H1 (cell line): ENCODE measurements around the gene MOCS1. TPM values are rescaled to one million over a fixed set of nuclear protein-coding genes. Genes with fewer than 3 reads are reported as not detected.

ENCODE experiments used
- CTCF ChIA-PET: fragments of 300-600 bp; sonication (Branson Sonifier 250); formaldehyde crosslinking; loops from one replicate; lab custom pipeline; 2021; ENCODE audit not compliant: partially characterized antibody; lab: Charles Lee
- POLR2A ChIA-PET: fragments of 300-600 bp; sonication (Branson Sonifier 250); formaldehyde crosslinking; loops from one replicate; lab custom pipeline; 2021; ENCODE audit warnings: inconsistent platforms; ENCODE audit not compliant: partially characterized antibody; lab: Charles Lee
- DNase-seq, 2 experiments: peaks; one replicate each; pipeline versions ENCODE4 v3.0.0 to v3.0.0-alpha.2; 2010 to 2022; ENCODE audit warnings: low spot score in 2 of 2, low read depth in 1 of 2, mixed read lengths in 1 of 2
- FAIRE-seq: peaks from 2 replicates; lab custom pipeline; 2011; peaks lifted over from hg19 to GRCh38; lab: Jason Lieb, UNC
- H2AFZ ChIP-seq: 2 replicates; pipeline ENCODE4 v1.8.1; 2012; ENCODE audit warnings: low read length, inconsistent platforms
- H2AK5ac ChIP-seq: 2 replicates; pipeline ENCODE4 v1.6.1; 2013; ENCODE audit warnings: low read depth, low read length
- H2BK120ac ChIP-seq: replicated peaks from 2 replicates; pipeline ENCODE3; 2013; ENCODE audit warnings: low read depth, low read length, inconsistent platforms
- H2BK12ac ChIP-seq: 2 replicates; pipeline ENCODE4 v1.6.1; 2013; ENCODE audit warnings: low read depth, low read length
- H2BK15ac ChIP-seq: 2 replicates; pipeline ENCODE4 v1.6.1; 2013; ENCODE audit warnings: low read length
- H2BK20ac ChIP-seq: 2 replicates; pipeline ENCODE4 v1.6.1; 2013; ENCODE audit warnings: low read length
- H2BK5ac ChIP-seq: 2 replicates; pipeline ENCODE4 v1.6.1; 2013; ENCODE audit warnings: low read depth, low read length
- H3K14ac ChIP-seq: 2 replicates; pipeline ENCODE4 v1.6.1; 2013; ENCODE audit warnings: inconsistent platforms; ENCODE audit not compliant: insufficient read length
- H3K18ac ChIP-seq: 2 replicates; pipeline ENCODE4 v1.6.1; 2013; ENCODE audit warnings: low read length; ENCODE audit errors: extremely low read depth
- H3K23ac ChIP-seq: 2 replicates; pipeline ENCODE4 v1.6.1; 2013; ENCODE audit warnings: inconsistent platforms; ENCODE audit not compliant: insufficient read length
- H3K23me2 ChIP-seq: 2 replicates; pipeline ENCODE4 v1.6.1; 2013; ENCODE audit warnings: low read depth, low read length
- H3K27ac ChIP-seq: 2 replicates; pipeline ENCODE4 v1.6.1; 2011; ENCODE audit warnings: low read depth, low read length, inconsistent platforms
- H3K27me3 ChIP-seq, 4 experiments: replicated peaks in 1 of 4; 1 replicate in 1 of 4; 2 replicates in 3 of 4; pipeline versions ENCODE4 v1.6.1 to v1.8.1; 2011 to 2013; ENCODE audit warnings: low read length in 3 of 4, mild to moderate bottlenecking in 3 of 4, inconsistent platforms in 2 of 4, mixed read lengths in 2 of 4, moderate library complexity in 1 of 4; ENCODE audit not compliant: control insufficient read depth in 3 of 4, insufficient read depth in 3 of 4; ENCODE audit errors: extremely low read depth in 1 of 4
- H3K36me3 ChIP-seq, 4 experiments: 2 replicates each; pipeline versions ENCODE4 v1.6.1 to v1.8.1; 2011 to 2013; ENCODE audit warnings: mild to moderate bottlenecking in 4 of 4, low read length in 3 of 4, moderate library complexity in 2 of 4, control low read depth in 1 of 4, inconsistent platforms in 1 of 4; ENCODE audit not compliant: insufficient read depth in 4 of 4, control insufficient read depth in 2 of 4
- H3K4ac ChIP-seq: replicated peaks from 2 replicates; pipeline ENCODE3; 2013; ENCODE audit warnings: low read length, low read depth, mixed read lengths, inconsistent platforms; ENCODE audit not compliant: insufficient read length
- H3K4me1 ChIP-seq, 4 experiments: replicated peaks in 1 of 4; 1 replicate in 1 of 4; 2 replicates in 3 of 4; pipeline versions ENCODE4 v1.6.1 to v1.8.1; 2011 to 2013; ENCODE audit warnings: low read length in 3 of 4, inconsistent platforms in 2 of 4, mixed read lengths in 1 of 4; ENCODE audit not compliant: insufficient read depth in 4 of 4, control insufficient read depth in 3 of 4
- H3K4me2 ChIP-seq, 2 experiments: 2 replicates each; pipeline versions ENCODE4 v1.6.1 to v1.8.1; 2011 to 2013; ENCODE audit warnings: low read depth in 2 of 2, low read length in 2 of 2, control low read depth in 1 of 2, inconsistent platforms in 1 of 2, mild to moderate bottlenecking in 1 of 2; ENCODE audit not compliant: insufficient read depth in 1 of 2
- H3K4me3 ChIP-seq, 4 experiments: fragments of 200-600, 300-600 bp in 1 of 4; sonication (generic), shearing (Covaris generic), sonication (Bioruptor Twin) in 1 of 4; 2 replicates each; pipeline versions ENCODE4 v1.5.1 to v1.8.1; 2011 to 2016; ENCODE audit warnings: low read length in 4 of 4, low read depth in 3 of 4, control low read depth in 2 of 4, inconsistent platforms in 2 of 4, mild to moderate bottlenecking in 2 of 4, mixed read lengths in 1 of 4, moderate library complexity in 1 of 4; ENCODE audit not compliant: insufficient read depth in 2 of 4; ENCODE audit errors: extremely low read depth in 1 of 4
- H3K56ac ChIP-seq: replicated peaks from 2 replicates; pipeline ENCODE3; 2013; ENCODE audit warnings: low read depth, mild to moderate bottlenecking, mixed read lengths, low read length, inconsistent platforms; ENCODE audit not compliant: insufficient read length
- H3K79me1 ChIP-seq: 2 replicates; pipeline ENCODE4 v1.6.1; 2013; ENCODE audit warnings: low read depth, low read length, control low read depth
- H3K79me2 ChIP-seq, 2 experiments: 2 replicates each; pipeline versions ENCODE4 v1.6.1 to v1.8.1; 2012 to 2013; ENCODE audit warnings: low read length in 2 of 2, mild to moderate bottlenecking in 2 of 2, inconsistent platforms in 1 of 2; ENCODE audit not compliant: insufficient read depth in 2 of 2, control insufficient read depth in 1 of 2
- H3K9ac ChIP-seq, 4 experiments: replicated peaks in 1 of 4; 1 replicate in 1 of 4; 2 replicates in 3 of 4; pipeline versions ENCODE4 v1.6.1 to v1.8.1; 2011 to 2013; ENCODE audit warnings: low read depth in 3 of 4, low read length in 3 of 4, control low read depth in 2 of 4, mild to moderate bottlenecking in 2 of 4, moderate library complexity in 2 of 4, inconsistent platforms in 1 of 4; ENCODE audit errors: extremely low read depth in 1 of 4
- H3K9me3 ChIP-seq, 2 experiments: 2 replicates each; pipeline versions ENCODE4 v1.6.1 to v1.8.1; 2012 to 2013; ENCODE audit warnings: mild to moderate bottlenecking in 2 of 2, moderate library complexity in 2 of 2, control low read depth in 1 of 2, inconsistent platforms in 1 of 2, low read depth in 1 of 2, low read length in 1 of 2, mixed read lengths in 1 of 2; ENCODE audit not compliant: insufficient read depth in 2 of 2
- H4K20me1 ChIP-seq, 2 experiments: replicated peaks in 1 of 2; 2 replicates each; pipeline versions ENCODE3 to v1.8.1; 2011 to 2013; ENCODE audit warnings: inconsistent platforms in 2 of 2, low read length in 2 of 2, mild to moderate bottlenecking in 1 of 2; ENCODE audit not compliant: insufficient read depth in 2 of 2, control insufficient read depth in 1 of 2
- H4K5ac ChIP-seq: 2 replicates; pipeline ENCODE4 v1.6.1; 2013; ENCODE audit warnings: low read length, low read depth, mixed read lengths, inconsistent platforms; ENCODE audit not compliant: insufficient read length
- H4K8ac ChIP-seq: 2 replicates; pipeline ENCODE4 v1.8.0; 2013; ENCODE audit warnings: mild to moderate bottlenecking, moderate library complexity, low read length, inconsistent platforms; ENCODE audit not compliant: insufficient read depth; ENCODE audit errors: extremely low read depth
- H4K91ac ChIP-seq: replicated peaks from 2 replicates; pipeline ENCODE3; 2013; ENCODE audit warnings: low read length, mixed read lengths, inconsistent platforms; ENCODE audit not compliant: insufficient read length
- ASH2L ChIP-seq: fragments of 200-600, 300-600 bp; sonication (generic); IDR thresholded peaks from one replicate; pipeline ENCODE4 v1.7.1; 2017; ENCODE audit warnings: low read length
- CBX5 ChIP-seq: fragments of 300-800, 300-1000 bp; sonication (generic); IDR thresholded peaks from 2 replicates; pipeline ENCODE4 v1.7.1; 2016; ENCODE audit warnings: antibody characterized with exemption, low read length, low read depth
- CHD2 ChIP-seq: IDR thresholded peaks from 2 replicates; pipeline ENCODE4 v1.6.1; 2012; ENCODE audit warnings: low read length, improper control_type of control experiment
- EGR1 ChIP-seq: IDR thresholded peaks from 2 replicates; pipeline ENCODE4 v1.6.1; 2011; ENCODE audit warnings: low read depth, low read length, borderline replicate concordance
- GABPA ChIP-seq: IDR thresholded peaks from 2 replicates; pipeline ENCODE4 v1.6.1; 2011; ENCODE audit warnings: mild to moderate bottlenecking, low read length, moderate library complexity, borderline replicate concordance; ENCODE audit not compliant: insufficient read depth
- MAFK ChIP-seq: IDR thresholded peaks from 2 replicates; pipeline ENCODE4 v1.6.1; 2012; ENCODE audit warnings: low read depth, mild to moderate bottlenecking, improper control_type of control experiment, low read length
- RFX5 ChIP-seq: IDR thresholded peaks from 2 replicates; pipeline ENCODE4 v1.6.1; 2011; ENCODE audit warnings: low read depth, low read length, improper control_type of control experiment, borderline replicate concordance
- SIRT6 ChIP-seq: IDR thresholded peaks from one replicate; pipeline ENCODE4 v1.7.1; 2012; ENCODE audit warnings: low read length, inconsistent platforms
- SP4 ChIP-seq: IDR thresholded peaks from 2 replicates; pipeline ENCODE4 v1.6.1; 2012; ENCODE audit warnings: low read length, inconsistent platforms
- WGBS, 2 experiments: shearing (Covaris generic) in 1 of 2; methylation state at CpG; one replicate each; pipeline versions ENCODE4 v1.1.6 to v1.1.7; 2013 to 2015; ENCODE audit warnings: low lambda C conversion rate in 2 of 2, mixed read lengths in 2 of 2, inconsistent platforms in 1 of 2, low coverage in 1 of 2, missing lambda C conversion rate in 1 of 2; ENCODE audit not compliant: insufficient replicate concordance in 2 of 2, insufficient coverage in 1 of 2, insufficient read length in 1 of 2; ENCODE audit errors: extremely low coverage in 1 of 2, missing lambda C conversion rate in 1 of 2; 5-methylcytosine and 5-hydroxymethylcytosine counted together
- polyA plus RNA-seq, 7 experiments: library from polyadenylated mRNA; depleted of rRNA in 3 of 7; stranded (reverse) in 5 of 7; unstranded in 2 of 7; fragments of >200 nt in 5 of 7; fragments of 200-250 nt in 2 of 7; gene quantifications; 1 replicate in 5 of 7; 2 replicates in 1 of 7; 4 replicates in 1 of 7; pipeline versions ENCODE4 v1.2.1 to v1.2.3, GENCODE V29; 2011 to 2013; ENCODE audit warnings: missing spikeins in 2 of 7, mixed read lengths in 2 of 7
- total RNA-seq: library from RNA; stranded (reverse); fragmentation: NEBNext Ultra II Directional; extraction: Animal tissue kit (Norgen Biotek cat#: 25700); gene quantifications from 2 replicates; pipeline ENCODE4 v1.2.1, GENCODE V29; 2021

Gene MOCS1
- total and polyA plus RNA-seq, 2 of the 8 experiments (the other 6 are each of a cell fraction or from before 2014, with no cell fraction given): 13.4 to 19.7 TPM

DNA sequence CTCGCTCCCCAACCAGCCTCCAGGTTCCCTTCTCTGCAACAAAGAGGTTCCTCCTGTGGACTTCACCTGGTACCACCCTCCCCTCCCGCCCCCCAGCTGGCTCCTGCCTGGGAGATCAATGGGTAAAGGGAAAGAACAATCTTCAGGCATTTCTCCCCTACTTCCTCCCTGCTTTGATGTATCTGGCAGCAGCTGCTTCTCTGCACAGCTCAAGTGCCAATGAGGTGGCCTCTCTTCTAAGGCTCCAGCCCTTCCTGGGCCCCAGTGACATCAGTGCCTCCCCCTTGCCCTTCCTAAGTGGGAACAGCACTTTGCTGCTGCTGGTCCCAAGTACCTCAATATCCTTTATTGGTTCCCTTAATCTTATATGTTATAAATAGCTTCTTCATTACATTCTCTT is 23.5 kb downstream of the MOCS1 start:
- H3K27ac ChIP-seq: no peak overlapping the region
- CTCF ChIA-PET: interaction anchor here (0.8 to 1.7 kb wide), 7 partner anchors 10 to 639 kb away, joined by 3 to 5 read pairs (median 3); no protein-coding TSS in a partner anchor

More for the DNA sequence above, 23.5 kb downstream of the MOCS1 start:
- Histone ChIP-seq H3K23ac (no peak overlapping the region), H3K4ac (no peak overlapping the region), H3K4me3 (no peak overlapping the region)
- TF ChIP-seq MAFK (no peak), EGR1 (no peak), SP4 (no peak), CBX5 (no peak), SIRT6 (no peak), GABPA (no peak), CHD2 (no peak), RFX5 (no peak), ASH2L (no peak)
- TF ChIP-seq, all 59 proteins: peak for 0
- H2AK5ac ChIP-seq: no peak overlapping the region
- H4K91ac ChIP-seq: no peak overlapping the region
- H3K79me2 ChIP-seq: no peaks in the 10 kb centered on the region
- H3K9ac ChIP-seq: no peak overlapping the region
- POLR2A ChIA-PET: interaction anchor here (1.3 to 2.0 kb wide), 2 partner anchors 10 to 11 kb away, joined by 3 to 4 read pairs; no protein-coding TSS in a partner anchor
- H3K23me2 ChIP-seq: no peaks in the 10 kb centered on the region
- H3K9me3 ChIP-seq: no peaks in the 10 kb centered on the region
- FAIRE-seq (no peak), DNase-seq (no peak)
- H3K79me1 ChIP-seq: no peaks in the 10 kb centered on the region
- no peak overlapping the region for H2BK5ac ChIP-seq
- H4K8ac ChIP-seq: no peak overlapping the region
- no peak overlapping the region for H2BK120ac ChIP-seq
- H3K4me2 ChIP-seq: no peak overlapping the region
- no peaks in the 10 kb centered on the region for H3K27me3 ChIP-seq
- H3K4me1 ChIP-seq: peaks cover 0 to 2% (median 0%) of the 10 kb centered on the region in 4 experiments; a peak in 1 of 7 replicates
- H3K14ac ChIP-seq: no peak overlapping the region
- no peak overlapping the region for H2BK12ac ChIP-seq
- no peaks in the 10 kb centered on the region for H4K20me1 ChIP-seq
- 87% methylated on average over 2 of the region's 2 CpGs; no CpG with 5 or more reads in 1 of the 2 experiments for WGBS, 2 experiments
- no peak overlapping the region for H2BK20ac ChIP-seq
- no peak overlapping the region for H3K56ac ChIP-seq
- H3K18ac ChIP-seq: no peak overlapping the region
- H3K36me3 ChIP-seq: peaks cover 0 to 8% (median 5%) of the 10 kb centered on the region in 4 experiments; a peak in 5 of 8 replicates
- no peak overlapping the region for H2BK15ac ChIP-seq
- H4K5ac ChIP-seq: no peak overlapping the region
- no peak overlapping the region for H2AFZ ChIP-seq
